Body of pancreas (tissue), 4 donors: ENCODE measurements around the gene ANKRD55. TPM values are rescaled to one million over a fixed set of nuclear protein-coding genes. Genes with fewer than 3 reads are reported as not detected.
"Not testable (repeated sequence)": the region's sequence is repeated elsewhere in the genome, so short reads cannot be mapped to it uniquely, and the experiment has no call there.

Experiments used
- ATAC-seq: fragments of 150-250 bp; one replicate; pipeline ENCODE4 v1.9.1; 2016
- DNase-seq, 4 donors: peaks; one replicate each; pipeline ENCODE4 v3.0.0-alpha.2; 2019
- H3K27ac ChIP-seq, 4 donors: fragments of 200-600 bp; sonication (generic); 1 replicate in 3 of 4; 2 replicates in 1 of 4; pipeline versions ENCODE4 v1.5.1 to v1.6.1; 2016 to 2019; ENCODE audit warnings: mild to moderate bottlenecking in 1 of 4, mixed read lengths in 1 of 4, moderate library complexity in 1 of 4
- H3K27me3 ChIP-seq, 2 donors: fragments of 200-600 bp; sonication (generic); one replicate each; pipeline ENCODE4 v1.6.0; 2016; ENCODE audit warnings: mild to moderate bottlenecking in 1 of 2
- H3K36me3 ChIP-seq, 2 donors: fragments of 200-600 bp; sonication (generic); replicated peaks in 1 of 2; 2 replicates each; pipeline ENCODE4 v1.5.1; 2016; ENCODE audit warnings: low read depth in 2 of 2; ENCODE audit not compliant: insufficient read depth in 1 of 2
- H3K4me1 ChIP-seq: fragments of 200-600 bp; sonication (generic); one replicate; pipeline ENCODE4 v1.6.0; 2016
- H3K4me3 ChIP-seq, 2 donors: fragments of 200-600 bp; sonication (generic); 1 replicate in 1 of 2; 2 replicates in 1 of 2; pipeline ENCODE4 v1.5.1; 2016 to 2019
- H3K9me3 ChIP-seq, 3 donors: fragments of 200-600 bp; sonication (generic); 1 replicate in 2 of 3; 2 replicates in 1 of 3; pipeline ENCODE4 v1.5.1; 2016
- CTCF ChIP-seq, 7 experiments: fragments of 450-650 bp in 4 of 7; fragments of 200-600 bp in 3 of 7; sonication (generic) in 3 of 7; IDR thresholded peaks; one replicate each; pipeline ENCODE4 v1.5.1; 2016 to 2019; ENCODE audit warnings: antibody characterized with exemption in 7 of 7
- POLR2A ChIP-seq, 3 donors: fragments of 450-650 bp; IDR thresholded peaks; one replicate each; pipeline ENCODE4 v1.6.1; 2016; ENCODE audit warnings: antibody characterized with exemption in 3 of 3, mild to moderate bottlenecking in 2 of 3
- WGBS, 2 donors: methylation state at CpG; one replicate each; pipeline ENCODE4 v1.1.5; 2017; 5-methylcytosine and 5-hydroxymethylcytosine counted together
- intact Hi-C: fragments of 100-400 bp; cut with DNase I; formaldehyde crosslinking; loops from one replicate; pipeline ENCODE4 v1.15.1; 2023
- total RNA-seq, 2 donors: library from RNA; depleted of rRNA; stranded (reverse); fragments of >200 nt; gene quantifications; one replicate each; pipeline ENCODE4 v1.1.0, GENCODE V29; 2016

Gene ANKRD55
- total RNA-seq, 2 donors from 2014 or later, result not detected

- TF ChIP-seq CTCF (IDR thresholded peaks at IDR 0.05) (no peak), POLR2A (IDR thresholded peaks at IDR 0.05) (no peak)
- Histone ChIP-seq H3K4me3 (no peak overlapping the region), H3K4me1 (no peaks in the 10 kb centered on the region), H3K36me3 (no peaks in the 10 kb centered on the region), H3K9me3 (no peaks in the 10 kb centered on the region), H3K27me3 (no peaks in the 10 kb centered on the region), H3K27ac (no peak overlapping the region)
- WGBS, 2 donors, result 70 to 80% methylated on average over 6 of the region's 6 CpGs
- ATAC-seq, result no peak
- intact Hi-C loops, result no loop called here
- DNase-seq, result no peak
Observed at GRCh38 chr5:56105511-56106291, 127.4 kb downstream of the ANKRD55 start.

- no peak for TF ChIP-seq CTCF (IDR thresholded peaks at IDR 0.05)
- no peak for TF ChIP-seq POLR2A (IDR thresholded peaks at IDR 0.05)
- Histone ChIP-seq H3K27ac (no peak overlapping the region), H3K36me3 (no peaks in the 10 kb centered on the region), H3K27me3 (no peaks in the 10 kb centered on the region), H3K9me3 (no peaks in the 10 kb centered on the region), H3K4me1 (peaks cover 2% of the 10 kb centered on the region), H3K4me3 (no peak overlapping the region)
- DNase-seq (no peak), ATAC-seq (no peak)
- WGBS, 2 donors, result 19 to 22% methylated on average over 1 of the region's 1 CpG
- intact Hi-C loops, result no loop called here
Observed at GRCh38 chr5:56102889-56103288, 130.2 kb downstream of the ANKRD55 start.

- intact Hi-C loops, H3K27me3 ChIP-seq, DNase-seq, H3K4me1 ChIP-seq, H3K36me3 ChIP-seq, H3K27ac ChIP-seq, ATAC-seq, H3K4me3 ChIP-seq, H3K9me3 ChIP-seq: not testable (repeated sequence)
- 90 to 92% methylated on average over 9 of the region's 9 CpGs for whole genome bisulfite sequencing, 2 donors
Observed at GRCh38 chr5:56102207-56102606, 130.9 kb downstream of the ANKRD55 start.

GRCh38 chr5:56101180-56101579 lies 131.9 kb downstream of the ANKRD55 start:
- no peak for ATAC-seq
- no peaks in the 10 kb centered on the region for H3K36me3 ChIP-seq
- no peak overlapping the region for H3K4me3 ChIP-seq
- H3K4me1 ChIP-seq, result peaks cover 3% of the 10 kb centered on the region
- no peaks in the 10 kb centered on the region for H3K9me3 ChIP-seq
- intact Hi-C loops, result no loop called here
- DNase-seq, result no peak
- no peak for TF ChIP-seq POLR2A (IDR thresholded peaks at IDR 0.05)
- TF ChIP-seq CTCF (IDR thresholded peaks at IDR 0.05), result no peak
- no peak overlapping the region for H3K27ac ChIP-seq
- H3K27me3 ChIP-seq, result no peaks in the 10 kb centered on the region
- WGBS, 2 donors, result 72 to 82% methylated on average over 3 of the region's 3 CpGs

GRCh38 chr5:56100439-56101176 lies 132.5 kb downstream of the ANKRD55 start:
- no peaks in the 10 kb centered on the region for H3K27me3 ChIP-seq
- H3K27ac ChIP-seq, result no peak overlapping the region
- H3K4me1 ChIP-seq, result peaks cover 3% of the 10 kb centered on the region
- intact Hi-C loops, result no loop called here
- DNase-seq, result no peak
- H3K9me3 ChIP-seq, result no peaks in the 10 kb centered on the region
- 82 to 85% methylated on average over 3 of the region's 3 CpGs for WGBS, 2 donors
- no peak for ATAC-seq
- no peak overlapping the region for H3K4me3 ChIP-seq
- no peaks in the 10 kb centered on the region for H3K36me3 ChIP-seq
- TF ChIP-seq POLR2A (IDR thresholded peaks at IDR 0.05) (no peak), CTCF (IDR thresholded peaks at IDR 0.05) (no peak)
